ENCODE data around the gene KRT31.
"Not testable (repeated sequence)": the region's sequence is repeated elsewhere in the genome, so short reads cannot be mapped to it uniquely, and the experiment has no call there.

KRT31 gene

DNA sequence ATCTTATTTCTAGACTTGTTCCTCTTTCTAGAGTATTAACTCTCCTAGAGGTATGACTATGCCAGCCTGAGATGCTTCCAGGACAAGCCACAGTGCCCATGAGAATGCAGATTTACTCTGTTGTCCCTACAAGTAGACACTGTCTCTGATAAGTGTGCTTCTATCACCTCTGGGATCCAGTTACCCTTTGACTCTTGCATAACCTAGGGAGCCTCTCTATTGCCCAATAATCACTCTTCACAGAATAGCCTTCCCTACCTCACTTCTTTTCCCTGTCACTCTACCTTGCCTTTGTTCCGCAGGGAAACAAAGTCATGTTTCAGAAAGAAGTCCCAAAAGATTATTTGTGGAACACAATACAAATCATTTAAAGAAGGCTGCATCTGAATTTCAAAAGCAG is 13.7 kb downstream of the KRT31 start:
- no peak for DNase-seq

DNA sequence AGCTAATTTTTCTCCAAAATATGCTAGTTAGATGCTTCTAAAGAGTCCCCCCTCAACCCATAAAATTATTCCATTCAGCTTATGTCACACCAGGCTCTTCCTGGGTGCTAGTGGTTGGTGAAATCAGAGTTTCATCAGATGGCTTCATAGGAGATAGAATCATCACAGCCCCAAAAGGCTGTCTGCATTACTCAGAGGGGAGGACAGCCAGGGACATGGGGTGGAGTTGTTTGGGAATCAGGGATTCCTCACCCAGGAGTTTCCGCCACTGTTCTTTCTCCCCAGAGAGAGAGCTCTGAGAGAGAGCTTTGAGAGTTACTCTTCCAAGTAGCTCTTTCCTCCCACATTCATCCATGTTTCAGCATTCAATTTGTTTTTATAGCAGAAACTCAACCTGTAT is 15.0 kb downstream of the KRT31 start:
- DNase-seq = no peak

DNA sequence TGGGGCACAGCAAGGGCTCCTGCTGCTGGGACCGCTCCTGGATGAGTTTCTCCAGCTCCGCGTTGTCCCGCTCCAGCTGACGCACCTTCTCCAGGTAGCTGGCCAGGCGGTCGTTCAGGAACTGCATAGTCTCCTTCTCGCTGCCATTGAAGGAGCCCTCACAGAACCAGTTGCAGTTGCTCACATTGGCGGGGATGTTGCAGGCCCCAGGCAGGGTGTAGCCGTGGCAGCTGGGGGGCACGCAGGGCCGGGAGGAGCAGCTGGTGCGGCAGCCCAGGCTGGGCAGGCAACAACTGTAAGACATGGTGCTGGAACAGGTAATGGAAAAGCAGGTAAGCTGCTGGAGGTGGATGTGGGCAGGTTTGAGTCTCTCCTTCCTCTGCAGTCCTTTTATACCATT is 15.5 kb downstream of the KRT31 start, which contains the start of gene KRT34:
TSS of gene KRT34 (minus strand) at position 364 of the 400 bp plus-strand sequence. CDS start at position 304, 60 bp downstream.
- not testable (repeated sequence) for DNase-seq

DNA sequence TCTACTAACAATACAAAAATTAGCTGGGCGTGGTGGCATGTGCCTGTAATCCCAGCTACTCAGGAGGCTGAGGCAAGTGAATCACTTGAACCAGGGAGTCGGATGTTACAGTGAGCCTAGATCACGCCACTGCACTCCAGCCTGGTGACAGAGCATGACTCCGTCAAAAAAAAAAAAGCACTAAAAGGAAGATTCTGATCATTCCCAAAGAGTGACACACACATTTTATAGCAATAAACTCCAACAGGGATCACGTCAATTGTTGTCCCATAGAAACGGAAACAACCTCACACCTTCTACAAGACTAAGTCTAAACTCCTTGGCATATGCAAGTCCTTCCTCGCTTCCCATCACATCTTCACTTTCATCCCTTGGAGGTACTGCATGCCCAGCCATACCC is 17.3 kb downstream of the KRT31 start:
- DNase-seq = not testable (repeated sequence)

DNA sequence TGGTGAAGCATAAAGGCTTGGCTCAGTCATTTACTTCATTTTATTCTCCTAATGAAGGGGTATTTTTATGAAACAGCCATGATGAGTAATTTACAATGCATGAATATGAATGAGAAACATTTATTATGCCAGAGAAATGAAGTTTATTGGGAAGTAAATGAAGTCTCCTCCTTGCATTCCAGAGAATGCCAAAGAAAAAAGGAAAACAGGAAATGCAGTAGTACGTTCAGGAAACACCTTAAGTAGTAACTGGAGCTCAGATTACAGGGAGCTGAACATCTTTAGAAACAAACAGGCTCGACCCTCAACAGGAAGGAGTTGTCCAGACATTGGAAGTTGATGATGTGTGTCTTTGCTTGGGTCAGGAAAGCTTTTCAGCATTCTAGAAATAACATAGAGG is 19.9 kb downstream of the KRT31 start:
- DNase-seq = no peak

DNA sequence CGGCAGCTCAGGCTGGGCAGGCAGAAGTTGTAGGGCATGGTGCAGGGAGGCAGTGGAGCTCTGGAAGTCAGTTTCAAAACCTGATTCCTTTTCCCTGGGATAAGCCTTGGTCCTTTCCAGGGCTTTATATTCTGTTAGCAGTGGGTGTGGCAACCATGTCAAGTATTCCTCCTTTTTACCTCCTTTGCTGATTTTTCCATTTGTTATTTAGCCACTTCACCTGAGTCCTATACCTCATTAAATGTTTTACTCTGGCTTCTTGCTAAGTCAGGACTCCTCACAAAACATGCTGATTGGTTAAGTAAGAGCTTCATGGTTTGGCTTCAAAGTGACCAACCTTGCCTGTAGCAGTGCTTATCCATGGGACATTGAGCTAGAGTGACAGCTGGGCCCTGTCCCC is 27.7 kb downstream of the KRT31 start, which contains the start of gene KRT33B:
TSS of gene KRT33B (minus strand) at position 101 of the 400 bp plus-strand sequence. CDS start at position 38, 63 bp downstream.
- DNase-seq = no peak

- DNase-seq = no peak
Measured at GRCh38 chr17:41369023-41369422, 28.4 kb downstream of the KRT31 start.

- DNase-seq = no peak
Measured at GRCh38 chr17:41367426-41368075, 29.9 kb downstream of the KRT31 start.

GRCh38 chr17:41366070-41366469 is 31.3 kb downstream of the KRT31 start:
- no peak for DNase-seq

DNA sequence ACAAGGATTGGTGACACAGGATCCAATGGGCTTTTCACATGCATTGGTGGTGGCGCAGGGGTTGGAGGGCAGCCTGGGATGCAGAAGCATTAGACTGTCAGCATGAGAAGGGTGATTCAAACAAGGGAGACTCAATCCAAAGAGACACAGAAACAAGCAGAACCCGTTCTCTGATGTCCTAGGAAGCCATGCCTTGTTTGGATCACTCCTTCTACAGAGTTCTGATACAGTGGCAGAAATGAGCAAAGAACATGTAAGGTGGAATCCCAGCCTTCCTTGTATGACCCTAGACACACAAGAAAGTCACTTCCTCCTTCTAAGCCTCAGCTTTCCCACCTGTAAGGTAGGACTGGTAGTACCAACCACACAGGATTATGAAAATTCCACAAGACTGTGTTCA is 33.5 kb downstream of the KRT31 start:
- DNase-seq = no peak

DNA sequence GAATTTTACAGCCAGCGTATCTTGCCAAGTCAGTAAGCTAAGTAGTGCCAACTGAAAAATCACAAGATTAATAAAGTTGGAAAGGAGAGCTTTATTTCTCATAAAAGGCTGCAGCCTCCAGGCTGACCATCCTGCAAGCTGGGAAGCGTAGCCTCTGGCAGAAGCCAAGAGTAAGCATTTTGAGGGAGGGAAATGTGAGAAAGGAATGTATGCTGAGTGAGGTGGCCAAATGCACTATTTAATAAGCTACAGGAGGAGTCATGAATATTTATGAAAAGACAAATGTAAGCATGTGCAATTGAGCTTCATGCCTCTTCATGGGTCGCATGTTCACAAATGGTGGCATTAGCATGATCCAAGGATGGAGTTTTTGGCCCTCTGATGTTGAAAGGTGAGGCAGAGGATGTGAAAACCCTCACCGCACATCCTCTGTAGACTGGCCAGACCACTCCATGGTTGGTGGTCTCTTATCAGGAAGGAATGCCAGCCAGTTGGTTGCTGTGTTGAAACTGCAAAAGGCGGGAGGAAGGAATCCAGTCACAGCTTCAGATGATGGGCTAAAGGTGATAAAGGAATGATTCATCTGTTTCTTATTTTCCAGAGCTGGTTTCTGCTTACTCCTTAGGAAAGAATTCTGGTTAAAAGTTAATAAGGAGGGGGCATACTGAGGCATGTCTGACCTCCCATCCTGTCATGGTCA is 37.0 kb downstream of the KRT31 start:
- DNase-seq = no peak

GRCh38 chr17:41354536-41354935 is 42.9 kb downstream of the KRT31 start:
- DNase-seq = no peak

DNA sequence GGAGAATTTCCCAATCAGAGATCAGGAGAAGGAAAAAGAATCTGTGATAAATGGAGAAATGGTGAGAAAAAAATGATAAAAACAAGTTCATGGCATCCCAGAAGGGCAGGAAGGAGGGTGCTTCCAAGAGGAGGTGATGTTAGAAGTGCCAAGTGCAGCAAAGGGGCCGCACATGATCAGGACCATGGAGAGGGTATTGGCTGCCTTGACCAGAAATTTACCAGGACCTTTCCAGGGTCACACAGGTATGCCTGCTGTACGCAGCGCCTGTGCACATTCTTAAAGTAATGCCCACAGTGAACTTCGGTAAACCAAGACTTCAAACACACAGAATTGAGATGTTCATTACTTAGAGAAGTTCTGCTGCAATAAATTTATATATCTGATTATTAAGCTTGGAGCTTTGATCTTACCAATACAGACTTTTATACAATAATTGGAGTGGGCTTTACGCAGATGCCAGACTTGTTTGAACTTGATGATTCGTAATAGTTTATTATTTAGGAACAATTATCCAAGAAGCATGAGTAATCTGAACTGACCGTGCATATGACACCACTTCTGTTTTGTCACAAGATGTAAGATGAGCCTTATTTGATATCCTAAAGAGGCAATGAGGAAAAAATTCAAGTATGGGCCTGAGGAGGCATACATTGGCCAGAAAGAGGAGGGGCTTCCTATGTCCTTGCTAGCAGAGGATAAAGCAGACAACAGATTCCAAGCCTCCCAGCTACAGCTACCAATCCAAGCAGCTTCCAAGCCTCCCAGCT is 44.6 kb downstream of the KRT31 start:
- DNase-seq = no peak

DNA sequence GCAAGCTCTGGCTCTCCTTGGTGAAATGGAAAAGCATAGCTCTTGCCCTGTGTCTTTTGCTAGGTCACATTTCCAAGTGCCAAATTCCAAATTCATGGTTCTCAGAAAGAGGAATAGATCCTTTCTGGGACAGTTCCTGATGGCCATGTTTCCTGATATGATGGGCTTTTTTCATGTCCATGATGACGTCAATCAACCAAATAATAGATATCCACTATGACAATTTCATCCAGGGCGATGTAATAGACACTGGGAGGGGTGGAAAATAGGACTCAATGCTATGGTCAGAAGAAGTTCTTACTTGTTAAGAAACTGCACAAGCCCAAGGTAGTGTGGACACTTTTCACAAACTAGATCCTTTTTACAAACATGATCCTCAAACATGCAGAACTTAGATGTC is 46.2 kb downstream of the KRT31 start:
- DNase-seq = no peak

DNA sequence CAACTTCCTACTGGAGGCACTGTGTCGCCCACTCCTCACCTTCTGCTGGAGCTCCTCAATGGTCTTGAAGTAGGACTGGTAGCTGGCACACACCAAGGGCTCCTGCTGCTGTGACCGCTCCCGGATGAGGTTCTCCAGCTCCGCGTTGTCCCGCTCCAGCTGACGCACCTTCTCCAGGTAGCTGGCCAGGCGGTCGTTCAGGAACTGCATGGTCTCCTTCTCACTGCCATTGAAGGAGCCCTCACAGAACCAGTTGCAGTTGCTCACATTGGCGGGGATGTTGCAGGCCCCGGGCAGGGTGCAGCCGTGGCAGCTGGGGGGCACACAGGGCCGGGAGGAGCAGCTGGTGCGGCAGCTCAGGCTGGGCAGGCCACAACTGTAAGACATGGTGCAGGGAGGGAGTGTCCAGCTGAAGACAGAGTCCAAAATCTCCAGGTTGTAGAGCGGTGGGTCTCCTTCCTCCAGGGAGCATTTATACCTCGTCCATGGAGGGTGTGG is 47.0 kb downstream of the KRT31 start, which contains the start of gene KRT33A:
TSS of gene KRT33A (minus strand) at position 448 of the 498 bp plus-strand sequence. CDS start at position 387, 61 bp downstream.
- DNase-seq = not testable (repeated sequence)

GRCh38 chr17:41347869-41348760 is 49.3 kb downstream of the KRT31 start:
- no peak for DNase-seq

DNA sequence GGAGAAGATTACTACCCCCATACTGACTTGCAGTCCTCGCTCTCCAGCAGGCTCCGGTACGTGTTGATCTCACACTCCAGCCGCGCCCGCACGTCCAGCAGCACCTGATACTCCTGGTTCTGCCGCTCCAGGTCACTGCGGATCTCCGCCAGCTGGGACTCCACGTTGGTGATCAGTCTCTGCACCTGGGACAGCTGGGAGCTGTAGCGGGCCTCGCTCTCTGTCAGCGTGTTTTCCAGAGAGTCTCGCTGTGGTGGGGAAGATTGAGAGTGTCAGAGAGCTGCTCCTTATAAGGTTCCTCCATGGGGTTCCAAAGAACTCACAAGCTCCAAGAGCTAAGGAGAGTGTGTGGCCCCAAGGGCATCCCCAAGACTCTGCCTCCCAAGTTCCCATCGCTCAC is 51.0 kb downstream of the KRT31 start:
- DNase-seq = not testable (repeated sequence)

DNA sequence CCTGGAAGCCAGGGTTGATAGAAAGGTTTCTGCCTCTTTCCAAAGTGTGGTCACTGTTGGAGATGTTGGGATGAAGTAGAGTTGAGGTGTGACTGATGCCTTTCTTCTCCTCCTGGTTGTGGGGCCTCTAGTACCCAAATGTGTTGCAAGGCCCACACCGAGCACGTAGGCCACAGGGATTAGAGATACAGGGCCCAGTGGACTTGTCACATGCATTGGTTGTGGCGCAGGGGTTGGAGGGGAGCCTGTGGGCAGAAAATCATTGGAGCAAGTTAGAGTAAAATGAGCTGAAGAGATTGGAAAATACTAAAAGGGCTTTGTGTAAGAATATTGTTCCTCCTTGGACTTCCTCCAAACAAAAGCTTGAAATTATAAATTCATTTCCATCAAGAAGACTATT is 51.4 kb downstream of the KRT31 start:
- DNase-seq = no peak
